Upper lobe of left lung (tissue), 6 donors: ENCODE data around the gene OSGIN1. TPM values are rescaled to one million over a fixed set of nuclear protein-coding genes. Genes with fewer than 3 reads are reported as not detected.

Experiments used
- ATAC-seq, 2 donors: fragments of 200-7000 bp; cut with Tn5 transposase; one replicate each; pipeline ENCODE4 v1.9.1; 2022; ENCODE audit warnings: mild to moderate bottlenecking in 2 of 2, moderate library complexity in 2 of 2; ENCODE audit not compliant: low FRiP score in 2 of 2
- DNase-seq, 2 donors: peaks; one replicate each; pipeline ENCODE4 v3.0.0-alpha.2; 2019 to 2020
- H3K27ac ChIP-seq, 4 donors: fragments of 200-600 bp; sonication (generic); one replicate each; pipeline ENCODE4 v1.5.1; 2016 to 2019
- H3K27me3 ChIP-seq, 4 donors: fragments of 200-600 bp; sonication (generic); one replicate each; pipeline ENCODE4 v1.5.1; 2017 to 2019
- H3K36me3 ChIP-seq, 4 donors: fragments of 200-600 bp; sonication (generic); one replicate each; pipeline ENCODE4 v1.5.1; 2016 to 2019
- H3K4me1 ChIP-seq, 4 donors: fragments of 200-600 bp; sonication (generic); one replicate each; pipeline ENCODE4 v1.5.1; 2018 to 2019
- H3K4me3 ChIP-seq, 4 donors: fragments of 200-600 bp; sonication (generic); one replicate each; pipeline ENCODE4 v1.5.1; 2017 to 2019; ENCODE audit warnings: mild to moderate bottlenecking in 2 of 4, moderate library complexity in 1 of 4
- H3K9me3 ChIP-seq, 4 donors: fragments of 200-600 bp; sonication (generic); one replicate each; pipeline ENCODE4 v1.5.1; 2018 to 2019
- EP300 ChIP-seq, 4 donors: sonication (generic); formaldehyde crosslinking; IDR thresholded peaks; one replicate each; pipeline ENCODE4 v1.5.1; 2017; ENCODE audit warnings: antibody characterized with exemption in 4 of 4, control low read depth in 2 of 4
- POLR2A ChIP-seq, 4 donors: fragments of 450-650 bp; IDR thresholded peaks; one replicate each; pipeline ENCODE4 v1.5.1; 2016 to 2017; ENCODE audit warnings: antibody characterized with exemption in 4 of 4, mild to moderate bottlenecking in 2 of 4
- POLR2AphosphoS5 ChIP-seq, 2 donors: sonication (generic); formaldehyde crosslinking; IDR thresholded peaks; one replicate each; pipeline ENCODE4 v1.5.1; 2017; ENCODE audit warnings: antibody characterized with exemption in 2 of 2
- WGBS, 2 donors: methylation state at CpG; one replicate each; pipeline ENCODE4 v1.1.5; 2017 to 2018; 5-methylcytosine and 5-hydroxymethylcytosine counted together
- total RNA-seq, 6 donors: library from RNA; depleted of rRNA in 4 of 6; stranded (reverse); fragments of >200 nt in 4 of 6; gene quantifications; one replicate each; pipeline versions ENCODE4 v1.1.0 to v1.2.1, GENCODE V29; 2016 to 2021
- TF ChIP-seq, protein P1 (sequence below), 6 experiments: fragments of 450-650 bp in 4 of 6; fragments of 200-600 bp in 2 of 6; sonication (generic) in 2 of 6; IDR thresholded peaks; one replicate each; pipeline ENCODE4 v1.5.1; 2016 to 2019; ENCODE audit warnings: antibody characterized with exemption in 6 of 6
- donor health status: DM: no; HTN: no; CAD: no; lungs with moderate emphysema.
- donor health status: DM: no; HTN: yes; CAD: no; lungs with severe emphysema.

Gene OSGIN1
- total RNA-seq, 6 donors from 2014 or later: 7.3 to 34.2 (median 16.3) TPM

DNA sequence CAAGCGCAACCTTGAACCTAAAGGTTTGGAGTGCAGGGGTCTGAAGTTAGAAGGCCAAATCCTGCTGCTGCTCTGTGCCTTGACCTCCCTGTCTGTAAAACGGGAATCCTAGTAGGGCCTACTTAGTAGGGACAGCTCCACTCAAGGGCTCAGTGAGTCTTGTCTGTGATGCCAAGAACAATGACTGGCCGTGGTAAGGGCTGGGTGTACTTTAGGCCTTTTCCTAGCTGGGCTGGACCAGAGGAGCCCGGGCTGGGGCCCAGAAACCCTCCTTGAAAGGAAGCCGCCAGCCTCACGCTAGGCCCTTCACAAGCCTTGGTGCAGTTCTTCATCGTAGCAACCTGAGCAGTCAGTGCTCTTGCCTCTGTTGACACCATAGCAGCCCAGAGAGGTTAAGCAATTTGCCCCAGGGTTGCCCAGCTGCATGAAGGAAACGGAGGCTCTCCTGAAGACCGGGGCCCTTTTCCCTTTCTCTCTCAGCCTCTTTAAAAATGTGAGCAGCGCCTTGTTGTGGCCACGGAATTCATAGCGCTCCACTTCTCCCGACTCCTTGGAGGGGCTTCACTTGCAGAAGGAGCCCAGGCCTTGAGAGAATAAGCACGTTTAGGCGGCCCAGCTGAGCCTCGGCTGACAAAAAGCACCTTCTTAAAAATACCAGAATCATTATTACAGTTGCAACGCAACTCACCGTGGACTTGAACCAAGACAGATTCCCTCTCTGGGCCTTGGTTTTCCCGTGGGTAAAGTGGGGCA, 19.4 kb downstream of the OSGIN1 start:
- Histone ChIP-seq H3K27ac (no peak overlapping the region), H3K4me3 (no peak overlapping the region), H3K4me1 (peaks cover 0 to 12% (median 4%) of the 10 kb centered on the region in 4 donors), H3K36me3 (no peaks in the 10 kb centered on the region), H3K27me3 (peaks cover 0 to 22% (median 14%) of the 10 kb centered on the region in 4 donors), H3K9me3 (no peaks in the 10 kb centered on the region)
- ATAC-seq (no peak), DNase-seq (no peak)
- WGBS, 2 donors: 80 to 83% methylated on average over 15 to 19 of the region's 19 CpGs
- TF ChIP-seq EP300 (IDR thresholded peaks at IDR 0.05): no peak
- TF ChIP-seq, protein P1, sequence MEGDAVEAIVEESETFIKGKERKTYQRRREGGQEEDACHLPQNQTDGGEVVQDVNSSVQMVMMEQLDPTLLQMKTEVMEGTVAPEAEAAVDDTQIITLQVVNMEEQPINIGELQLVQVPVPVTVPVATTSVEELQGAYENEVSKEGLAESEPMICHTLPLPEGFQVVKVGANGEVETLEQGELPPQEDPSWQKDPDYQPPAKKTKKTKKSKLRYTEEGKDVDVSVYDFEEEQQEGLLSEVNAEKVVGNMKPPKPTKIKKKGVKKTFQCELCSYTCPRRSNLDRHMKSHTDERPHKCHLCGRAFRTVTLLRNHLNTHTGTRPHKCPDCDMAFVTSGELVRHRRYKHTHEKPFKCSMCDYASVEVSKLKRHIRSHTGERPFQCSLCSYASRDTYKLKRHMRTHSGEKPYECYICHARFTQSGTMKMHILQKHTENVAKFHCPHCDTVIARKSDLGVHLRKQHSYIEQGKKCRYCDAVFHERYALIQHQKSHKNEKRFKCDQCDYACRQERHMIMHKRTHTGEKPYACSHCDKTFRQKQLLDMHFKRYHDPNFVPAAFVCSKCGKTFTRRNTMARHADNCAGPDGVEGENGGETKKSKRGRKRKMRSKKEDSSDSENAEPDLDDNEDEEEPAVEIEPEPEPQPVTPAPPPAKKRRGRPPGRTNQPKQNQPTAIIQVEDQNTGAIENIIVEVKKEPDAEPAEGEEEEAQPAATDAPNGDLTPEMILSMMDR (IDR thresholded peaks at IDR 0.05): no peak
- no peak for TF ChIP-seq POLR2AphosphoS5 (IDR thresholded peaks at IDR 0.05)
- TF ChIP-seq POLR2A (IDR thresholded peaks at IDR 0.05): no peak

DNA sequence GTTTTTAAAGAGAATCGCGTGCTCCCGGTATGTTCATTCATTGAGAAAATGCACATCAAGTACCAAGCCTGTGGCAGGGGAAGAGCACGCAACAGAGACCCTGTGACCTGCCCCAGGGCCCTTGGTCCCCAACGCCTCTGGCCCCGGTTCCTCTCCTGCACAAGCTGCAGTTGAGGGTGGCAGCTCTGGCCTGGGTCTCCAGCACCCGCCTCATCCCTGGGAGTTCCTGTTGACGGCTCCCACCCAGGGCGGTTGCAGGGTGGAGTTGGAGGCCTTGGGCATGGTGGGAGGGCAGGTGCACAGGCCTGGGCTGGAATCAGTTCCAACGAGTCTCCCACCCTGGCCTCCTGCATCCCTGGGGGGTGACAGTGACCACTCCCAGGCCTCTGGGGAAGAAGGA, 20.0 kb downstream of the OSGIN1 start:
- WGBS, 2 donors: 83 to 84% methylated on average over 9 to 10 of the region's 10 CpGs
- TF ChIP-seq, protein P1 (IDR thresholded peaks at IDR 0.05): no peak
- TF ChIP-seq EP300 (IDR thresholded peaks at IDR 0.05) (no peak), POLR2A (IDR thresholded peaks at IDR 0.05) (no peak), POLR2AphosphoS5 (IDR thresholded peaks at IDR 0.05) (no peak)
- DNase-seq (no peak), ATAC-seq (no peak)
- Histone ChIP-seq H3K36me3 (no peaks in the 10 kb centered on the region), H3K27ac (no peak overlapping the region), H3K9me3 (peaks cover 0 to 2% (median 0%) of the 10 kb centered on the region in 4 donors), H3K4me1 (peaks cover 0 to 8% (median 2%) of the 10 kb centered on the region in 4 donors), H3K4me3 (no peak overlapping the region), H3K27me3 (peaks cover 0 to 20% (median 12%) of the 10 kb centered on the region in 4 donors)

DNA sequence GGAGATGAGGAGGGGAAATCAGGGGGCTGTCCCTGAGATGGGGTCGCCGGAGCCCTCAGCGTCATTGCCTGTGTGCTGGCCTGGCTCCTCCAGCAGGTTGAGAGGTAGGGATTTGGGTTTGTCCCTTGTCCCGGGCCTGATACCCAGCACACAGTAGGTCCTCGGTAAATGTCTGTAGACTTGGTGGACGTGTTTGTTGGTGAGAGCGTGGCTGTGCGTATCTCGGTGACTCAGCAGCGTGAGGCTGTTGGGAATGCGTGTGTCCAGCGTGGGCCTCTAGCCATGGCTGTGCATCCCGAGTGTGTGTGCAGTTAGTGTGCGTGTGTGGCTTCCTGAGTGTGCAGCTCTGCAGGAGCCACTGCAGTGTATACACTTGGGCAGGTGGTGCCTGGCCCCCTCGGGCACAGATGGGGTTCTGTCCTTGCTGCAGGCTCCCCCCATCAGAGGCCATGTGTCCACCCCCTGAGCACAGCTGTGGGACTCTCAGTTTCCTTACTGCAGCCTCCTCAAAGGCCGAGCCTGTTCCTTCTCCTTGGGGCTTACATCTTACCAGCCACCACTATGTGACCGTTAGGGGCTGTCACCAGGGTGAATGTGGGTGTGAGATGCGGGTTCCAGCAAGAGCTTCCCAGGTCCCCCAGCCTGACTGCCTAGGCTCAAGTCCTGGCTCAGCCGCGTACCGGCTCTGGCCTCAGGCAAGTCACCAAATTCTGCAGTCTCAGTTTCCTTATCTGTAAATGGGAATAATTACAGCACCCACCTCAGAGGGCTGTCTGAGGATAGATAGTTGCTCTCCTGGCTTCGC, 20.7 kb downstream of the OSGIN1 start:
- H3K27ac ChIP-seq: no peak overlapping the region
- H3K4me1 ChIP-seq: peaks cover 0 to 3% (median under 1%) of the 10 kb centered on the region in 4 donors
- no peak for DNase-seq
- H3K4me3 ChIP-seq: no peak overlapping the region
- H3K27me3 ChIP-seq: peaks cover 0 to 16% (median 10%) of the 10 kb centered on the region in 4 donors
- 82 to 83% methylated on average over 10 to 22 of the region's 22 CpGs for WGBS, 2 donors
- TF ChIP-seq POLR2AphosphoS5 (IDR thresholded peaks at IDR 0.05): no peak
- TF ChIP-seq, protein P1 (IDR thresholded peaks at IDR 0.05): no peak
- no peak for TF ChIP-seq POLR2A (IDR thresholded peaks at IDR 0.05)
- no peak for TF ChIP-seq EP300 (IDR thresholded peaks at IDR 0.05)
- no peaks in the 10 kb centered on the region for H3K36me3 ChIP-seq
- H3K9me3 ChIP-seq: peaks cover 0 to 9% (median 0%) of the 10 kb centered on the region in 4 donors
- no peak for ATAC-seq

DNA sequence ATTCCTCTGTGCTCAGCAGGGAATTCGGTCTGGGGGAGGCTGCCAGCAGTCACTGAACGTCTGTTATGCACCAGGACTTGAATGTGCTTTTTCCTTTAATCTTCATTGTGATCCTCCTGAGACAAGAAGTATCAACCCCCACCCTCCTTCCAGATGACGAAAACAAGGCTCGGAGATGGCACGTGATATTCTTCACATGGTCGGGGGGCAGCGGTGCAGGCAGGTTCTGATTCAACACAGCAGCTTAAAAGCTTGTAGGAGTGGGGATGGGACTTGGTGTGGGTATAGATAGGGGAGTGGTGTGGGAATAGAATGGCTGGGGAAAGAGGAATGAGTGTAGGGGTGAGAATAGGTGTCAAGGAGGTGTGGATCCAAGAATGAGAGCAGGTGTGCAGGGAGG, 21.4 kb downstream of the OSGIN1 start:
- TF ChIP-seq POLR2AphosphoS5 (IDR thresholded peaks at IDR 0.05) (no peak), EP300 (IDR thresholded peaks at IDR 0.05) (no peak), POLR2A (IDR thresholded peaks at IDR 0.05) (no peak)
- TF ChIP-seq, protein P1 (IDR thresholded peaks at IDR 0.05): no peak
- Histone ChIP-seq H3K27me3 (peaks cover 0 to 9% (median 3%) of the 10 kb centered on the region in 4 donors), H3K36me3 (no peaks in the 10 kb centered on the region), H3K4me1 (no peaks in the 10 kb centered on the region), H3K27ac (no peak overlapping the region), H3K9me3 (peaks cover 0 to 14% (median 0%) of the 10 kb centered on the region in 4 donors), H3K4me3 (no peak overlapping the region)
- ATAC-seq (no peak), DNase-seq (no peak)
- 47 to 66% methylated on average over 7 of the region's 7 CpGs for WGBS, 2 donors
